Measurements from ENCODE around the gene SCN3A. TPM values are rescaled to one million over a fixed set of nuclear protein-coding genes. Genes with fewer than 3 reads are reported as not detected.
A peak's percentile ranks its signal among the peaks of the same experiment; 100 is the strongest.

The SCN3A gene
- total and polyA plus RNA-seq, 10 of the 15 experiments (the other 5 are each of a cell fraction or from before 2014, with no cell fraction given): 0.04 to 0.34 (median 0.06) TPM; not detected in 3

- POLR2A ChIA-PET: no interaction called here
- 11% methylated on average over 4 of the region's 4 CpGs for WGBS (ENCODE audit: insufficient coverage, insufficient replicate concordance, low lambda C conversion rate, missing lambda C conversion rate)
- Histone ChIP-seq H2AFZ (ENCODE audit: control insufficient read depth, low read depth, low read length) (peak overlapping the region; percentile 70), H3K4me2 (ENCODE audit: control insufficient read depth, insufficient read depth) (peak overlapping the region; percentile 26), H3K4me3 (peak overlapping the region; percentile 26; the same call in 1 of the 2 replicates), H3K27me3 (replicated peaks in 1 of 2; ENCODE audit: control insufficient read depth in 2 of 2, insufficient read depth in 2 of 2, low read length in 1 of 2) (no peaks in the 10 kb centered on the region), H3K36me3 (ENCODE audit: control insufficient read depth in 2 of 2, insufficient read depth in 2 of 2, low read length in 1 of 2) (no peaks in the 10 kb centered on the region), H3K9me3 (replicated peaks; ENCODE audit: control insufficient read depth, insufficient read depth, low read length) (no peaks in the 10 kb centered on the region), H3K27ac (ENCODE audit: control insufficient read depth, insufficient read depth) (peak overlapping the region; percentile 51; the same call in 1 of the 2 replicates), H3K79me2 (ENCODE audit: control insufficient read depth, insufficient read depth, low read length) (no peaks in the 10 kb centered on the region), H3K9ac (ENCODE audit: control insufficient read depth, insufficient read depth, low read length) (no peak overlapping the region), H4K20me1 (ENCODE audit: control insufficient read depth, insufficient read depth) (no peaks in the 10 kb centered on the region), H3K4me1 (ENCODE audit: control insufficient read depth, insufficient read depth, low read length) (peaks cover 6% of the 10 kb centered on the region; the same call in 1 of the 2 replicates)
- SMC1A ChIA-PET (ENCODE audit: uncharacterized antibody, unreplicated experiment): interaction anchor here (1.0 to 1.6 kb wide), 2 partner anchors 10 to 12 kb away, joined by 3 to 5 read pairs; partner anchors contain the start of gene SCN3A
- no TSS peak for BruUV-seq (replicated peaks)
- DNase-seq (ENCODE audit: low read depth, low spot score): peak; percentile 61
- in situ Hi-C loops (cut with MboI): no loop called here
- RAD21 ChIA-PET (ENCODE audit: unreplicated experiment): interaction anchor here (1.1 kb wide), 1 partner anchor 200 kb away, joined by 3 read pairs; no protein-coding TSS in a partner anchor
- intact Hi-C loops (cut with micrococcal nuclease; ENCODE audit: unreplicated experiment): no loop called here
- CTCF ChIA-PET: interaction anchor here (0.6 to 1.5 kb wide), 4 partner anchors 10 to 177 kb away, joined by 3 to 8 read pairs (median 4); partner anchors contain the start of genes SCN2A and SCN3A
- FAIRE-seq: peak; percentile 97
- peak; percentile 98 for ATAC-seq
- peak; percentile 78 for TF ChIP-seq RUNX3 (IDR thresholded peaks at IDR 0.05; ENCODE audit: low read length)
- TF ChIP-seq EP300 (IDR thresholded peaks at IDR 0.05; ENCODE audit: borderline replicate concordance in 1 of 2, control insufficient read depth in 1 of 2, low read depth in 2 of 2, low read length in 2 of 2): 0 out of 4 replicates have a peak, but pooled peaks of 1 of the 2 experiments have one; percentile 35
- TF ChIP-seq E4F1 (IDR thresholded peaks at IDR 0.05; ENCODE audit: borderline replicate concordance, partially characterized antibody): no peak
- TF ChIP-seq POLR2A (IDR thresholded peaks at IDR 0.05; ENCODE audit: low read depth, low read length): no peak
- no peak for TF ChIP-seq BHLHE40 (IDR thresholded peaks at IDR 0.05; ENCODE audit: borderline replicate concordance in 1 of 2, low read depth in 2 of 2, low read length in 1 of 2)
- TF ChIP-seq IKZF1 (conservative IDR thresholded peaks at IDR 0.05): 0 out of 2 replicates have a peak, but pooled peaks have one; percentile 32
- TF ChIP-seq SREBF1 (IDR thresholded peaks at IDR 0.05; ENCODE audit: low read length): no peak
- peak; percentile 84; the same call in 1 of the 2 replicates for TF ChIP-seq PAX5 (IDR thresholded peaks at IDR 0.05; ENCODE audit: borderline replicate concordance, low read depth, low read length)
- no peak for TF ChIP-seq PKNOX1 (IDR thresholded peaks at IDR 0.05)
- peak; percentile 95 for TF ChIP-seq POU2F2 (IDR thresholded peaks at IDR 0.05; ENCODE audit: borderline replicate concordance, low read depth, low read length)
- TF ChIP-seq ZNF384 (IDR thresholded peaks at IDR 0.05; ENCODE audit: borderline replicate concordance, low read depth, low read length): no peak
- TF ChIP-seq SPI1 (IDR thresholded peaks at IDR 0.05; ENCODE audit: borderline replicate concordance, insufficient read depth, low read depth, low read length): no peak
- TF ChIP-seq IRF3 (IDR thresholded peaks at IDR 0.05): no peak
- no peak for TF ChIP-seq SIN3A (IDR thresholded peaks at IDR 0.05; ENCODE audit: low read depth, low read length)
- TF ChIP-seq PML (IDR thresholded peaks at IDR 0.05; ENCODE audit: low read length): no peak
- no peak for TF ChIP-seq SMC3 (IDR thresholded peaks at IDR 0.05; ENCODE audit: borderline replicate concordance, low read length)
- TF ChIP-seq YY1 (IDR thresholded peaks at IDR 0.05; ENCODE audit: low read depth, low read length): 0 out of 2 replicates have a peak, but pooled peaks have one; percentile 20
- no peak for TF ChIP-seq IKZF2 (IDR thresholded peaks at IDR 0.05)
Observed at GRCh38 chr2:165193178-165193777, 10.6 kb downstream of the SCN3A start.
